ENCODE measurements around the gene TIMP1.

The TIMP1 gene

GRCh38 chrX:47629419-47630200 is 47.4 kb downstream of the TIMP1 start, which contains the start of gene CFP:
Gene CFP (minus strand): TSS chrX:47629930. CDS start chrX:47629844, 86 bp downstream.
- intact Hi-C loops (cut with DNase I) = no loop called here
- no peak for DNase-seq

GRCh38 chrX:47631676-47632075 is 49.4 kb downstream of the TIMP1 start:
- intact Hi-C loops (cut with DNase I) = no loop called here
- no peak for DNase-seq

- intact Hi-C loops (cut with DNase I) = no loop called here
- DNase-seq = no peak
These were observed 50.4 kb downstream of the TIMP1 start for GRCh38 chrX:47632666-47633065.

- no peak for DNase-seq
- intact Hi-C loops (cut with DNase I) = no loop called here
These were observed 51.7 kb downstream of the TIMP1 start for GRCh38 chrX:47633689-47634590.

GRCh38 chrX:47634871-47635575 is 52.8 kb downstream of the TIMP1 start:
- intact Hi-C loops (cut with DNase I) = no loop called here
- no peak for DNase-seq

All from posterior cingulate gyrus (tissue), 11 donors.